ENCODE measurements around the gene SYS1.
A peak's percentile ranks its signal among the peaks of the same experiment; 100 is the strongest.

The SYS1 gene

DNA sequence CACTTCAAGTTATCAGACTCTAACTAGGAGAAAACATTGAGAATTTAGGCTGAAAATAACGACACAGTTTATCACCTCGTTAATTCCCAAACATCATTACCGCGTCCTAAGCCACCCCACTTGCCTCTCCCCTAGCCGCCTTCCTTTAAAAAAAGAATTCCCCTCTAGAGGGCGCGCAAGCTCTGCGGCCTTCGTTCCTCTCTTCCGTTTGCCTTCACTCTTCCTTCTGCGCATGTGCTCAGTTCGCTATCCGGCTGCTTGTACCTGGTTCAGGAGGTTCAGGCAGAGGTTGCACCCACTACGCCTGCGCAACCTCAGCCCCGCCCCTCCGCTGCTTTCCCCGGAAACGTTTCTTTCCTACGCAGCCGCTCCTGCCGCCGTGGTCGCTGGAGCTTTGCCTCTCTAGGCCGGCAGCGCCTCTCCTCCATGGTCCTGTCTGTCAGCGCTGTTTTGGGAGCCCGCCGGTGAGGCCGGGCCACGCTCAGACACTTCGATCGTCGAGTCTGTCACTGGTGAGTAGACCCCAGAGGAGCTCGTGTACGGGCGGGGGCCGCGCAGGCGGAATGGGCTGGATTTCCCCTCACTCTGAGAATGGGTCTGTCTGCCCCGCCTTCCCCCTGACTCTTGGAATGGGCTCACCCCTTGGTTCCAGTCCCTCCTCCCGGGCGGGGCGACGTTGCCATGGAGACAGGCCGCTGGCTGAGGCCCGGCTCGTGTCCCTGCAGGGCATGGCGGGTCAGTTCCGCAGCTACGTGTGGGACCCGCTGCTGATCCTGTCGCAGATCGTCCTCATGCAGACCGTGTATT lies at the start of gene SYS1:
Gene SYS1, plus strand, starts transcription at position 353 of the 807 bp plus-strand sequence. Its CDS starts 376 bp downstream, at position 729.
- DNase-seq: peak; percentile 99

DNA sequence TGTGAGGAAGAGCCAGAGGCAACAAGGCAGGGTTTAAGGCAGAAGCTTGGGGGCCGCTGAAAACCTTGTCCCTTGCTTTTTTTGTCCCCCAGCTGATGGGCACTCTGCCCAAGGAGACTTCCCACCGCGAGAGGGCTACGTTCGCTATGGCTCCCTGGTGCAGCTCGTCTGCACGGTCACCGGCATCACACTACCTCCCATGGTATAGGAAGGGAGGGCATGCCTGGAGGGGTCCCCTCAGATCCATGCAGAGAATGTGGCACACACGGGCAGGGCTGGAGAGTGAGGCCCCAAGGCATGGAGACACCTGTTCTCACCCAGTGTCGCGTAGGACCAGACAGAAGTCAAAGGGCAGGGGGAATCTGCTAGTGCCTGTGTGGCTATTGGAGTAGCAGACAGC lies 49.0 kb upstream of the SYS1 start:
- DNase-seq: no peak

DNA sequence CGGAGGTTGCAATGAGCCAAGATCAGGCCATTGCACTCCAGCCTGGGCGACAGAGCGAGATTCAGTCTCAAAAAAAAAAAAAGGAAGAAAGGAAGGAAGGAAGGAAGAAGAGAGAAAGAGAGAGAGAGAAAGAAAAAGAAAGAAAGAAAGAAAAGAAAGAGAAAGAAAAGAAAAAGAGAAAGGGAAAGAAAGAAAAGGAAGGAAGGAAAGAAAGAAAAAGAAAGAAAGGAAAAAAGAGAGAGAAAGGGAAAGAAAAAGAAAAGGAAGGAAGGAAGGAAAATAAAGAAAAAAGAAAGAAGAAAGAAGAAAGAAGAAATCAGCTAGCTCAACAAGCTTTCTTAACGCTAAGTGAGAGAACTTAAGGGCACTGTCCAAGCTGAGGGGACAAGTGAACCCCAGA lies 47.3 kb upstream of the SYS1 start:
- DNase-seq: no peak

DNA sequence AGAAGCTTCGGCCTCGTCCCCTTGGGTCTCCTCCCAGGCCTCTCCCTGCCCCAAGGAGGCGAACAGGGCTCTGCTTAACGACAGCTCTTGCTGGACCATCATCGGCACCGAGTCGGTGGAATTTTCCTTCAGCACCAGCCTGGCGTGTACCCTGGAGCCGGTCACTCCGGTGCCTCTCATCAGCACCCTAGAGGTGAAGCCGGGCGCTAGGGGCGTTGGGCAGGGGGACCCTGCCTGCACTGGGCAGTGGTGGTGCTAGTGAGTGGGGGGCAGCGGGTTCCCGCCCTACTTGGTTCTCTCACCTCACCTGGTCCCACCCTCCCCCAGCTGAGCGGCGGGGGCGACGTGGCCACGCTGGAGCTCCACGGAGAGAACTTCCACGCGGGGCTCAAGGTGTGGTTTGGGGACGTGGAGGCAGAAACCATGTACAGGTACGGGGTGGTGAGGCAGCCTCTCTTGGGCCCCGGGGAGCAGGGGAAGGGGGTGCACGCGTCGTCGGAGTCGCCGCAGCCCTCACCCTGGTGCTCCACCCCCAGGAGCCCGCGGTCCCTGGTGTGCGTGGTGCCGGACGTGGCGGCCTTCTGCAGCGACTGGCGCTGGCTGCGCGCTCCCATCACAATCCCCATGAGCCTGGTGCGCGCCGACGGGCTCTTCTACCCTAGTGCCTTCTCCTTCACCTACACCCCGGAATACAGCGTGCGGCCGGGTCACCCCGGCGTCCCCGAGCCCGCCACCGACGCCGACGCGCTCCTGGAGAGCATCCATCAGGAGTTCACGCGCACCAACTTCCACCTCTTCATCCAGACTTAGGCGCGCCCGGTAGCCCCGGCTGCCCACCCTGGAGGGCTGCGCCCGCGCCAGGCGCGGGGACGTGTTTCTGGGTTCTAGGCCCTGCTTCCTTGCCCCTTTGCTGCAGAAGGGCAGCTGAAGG lies 46.5 kb upstream of the SYS1 start:
- DNase-seq: no peak

- no peak for DNase-seq
These were observed 45.1 kb upstream of the SYS1 start for GRCh38 chr20:45317826-45318225.

- DNase-seq: peak; percentile 30
These were observed 44.5 kb upstream of the SYS1 start for GRCh38 chr20:45318386-45318939.

GRCh38 chr20:45318948-45319347 lies 44.0 kb upstream of the SYS1 start:
- DNase-seq: no peak

GRCh38 chr20:45320948-45321595 lies 41.9 kb upstream of the SYS1 start:
- DNase-seq: peak; percentile 61

- no peak for DNase-seq
These were observed 40.0 kb upstream of the SYS1 start for GRCh38 chr20:45322952-45323383.

GRCh38 chr20:45323731-45324130 lies 39.2 kb upstream of the SYS1 start:
- DNase-seq: no peak

DNA sequence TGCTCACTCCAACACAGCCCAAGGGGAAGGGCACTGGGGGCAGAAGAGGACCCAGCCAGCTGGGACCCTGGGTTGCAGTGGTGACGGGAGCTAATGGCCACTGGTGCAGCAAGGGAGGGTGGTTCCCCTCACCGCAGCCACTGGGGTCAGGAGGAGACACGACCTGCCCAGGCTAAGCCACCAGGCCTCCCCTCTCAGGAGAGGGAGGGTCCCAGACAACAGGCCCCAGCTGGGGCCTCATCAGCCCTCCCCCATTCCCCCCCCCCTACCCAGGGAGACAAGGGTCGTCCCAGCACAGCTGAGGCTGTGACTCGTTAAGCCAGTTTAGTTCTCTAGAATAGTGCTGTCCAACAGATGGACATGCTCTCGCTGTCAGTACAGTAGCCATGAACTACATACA lies 37.6 kb upstream of the SYS1 start:
- DNase-seq: no peak

GRCh38 chr20:45328451-45328850 lies 34.5 kb upstream of the SYS1 start:
- DNase-seq: no peak

GRCh38 chr20:45329497-45330319 lies 33.2 kb upstream of the SYS1 start:
- DNase-seq: no peak

- DNase-seq: no peak
These were observed 32.5 kb upstream of the SYS1 start for GRCh38 chr20:45330476-45330875.

- DNase-seq: no peak
These were observed 26.2 kb upstream of the SYS1 start for GRCh38 chr20:45336530-45337366.

DNA sequence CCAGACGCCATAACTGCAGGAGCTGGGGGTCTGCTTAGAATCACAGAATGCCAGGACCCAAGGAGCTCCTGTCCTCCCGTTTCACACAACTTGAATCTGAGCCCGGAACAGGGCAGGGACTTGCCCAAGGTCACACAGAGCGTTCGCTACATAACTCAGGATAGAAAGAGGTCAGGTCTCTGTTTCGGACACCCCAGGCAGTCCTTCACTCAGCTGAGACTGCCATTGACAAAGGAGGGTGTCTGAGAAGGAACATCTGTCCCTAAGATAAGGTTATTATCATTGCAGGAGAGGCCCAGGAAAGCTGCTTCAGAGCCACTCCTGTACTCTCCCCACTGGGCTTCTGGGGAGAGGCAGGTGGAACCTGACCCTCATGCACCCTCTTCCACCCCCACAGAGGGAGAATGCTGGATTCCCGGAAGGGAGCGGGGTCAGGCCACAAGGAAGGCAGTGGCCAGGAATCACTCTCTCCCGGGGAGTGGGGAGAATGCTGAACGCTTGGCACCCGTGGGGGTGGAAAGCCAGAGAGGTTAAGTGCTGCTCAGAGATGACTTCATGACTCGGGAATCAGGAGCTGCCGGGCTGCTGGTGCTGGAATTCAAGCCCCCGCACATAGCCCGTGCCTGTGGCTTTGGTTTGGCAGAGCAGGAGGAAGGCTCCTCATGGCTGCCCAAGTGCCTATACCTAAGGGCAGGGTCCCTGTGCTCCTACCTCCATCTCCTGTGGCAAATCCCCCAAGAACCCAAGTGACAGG lies 25.4 kb upstream of the SYS1 start:
- no peak for DNase-seq

DNA sequence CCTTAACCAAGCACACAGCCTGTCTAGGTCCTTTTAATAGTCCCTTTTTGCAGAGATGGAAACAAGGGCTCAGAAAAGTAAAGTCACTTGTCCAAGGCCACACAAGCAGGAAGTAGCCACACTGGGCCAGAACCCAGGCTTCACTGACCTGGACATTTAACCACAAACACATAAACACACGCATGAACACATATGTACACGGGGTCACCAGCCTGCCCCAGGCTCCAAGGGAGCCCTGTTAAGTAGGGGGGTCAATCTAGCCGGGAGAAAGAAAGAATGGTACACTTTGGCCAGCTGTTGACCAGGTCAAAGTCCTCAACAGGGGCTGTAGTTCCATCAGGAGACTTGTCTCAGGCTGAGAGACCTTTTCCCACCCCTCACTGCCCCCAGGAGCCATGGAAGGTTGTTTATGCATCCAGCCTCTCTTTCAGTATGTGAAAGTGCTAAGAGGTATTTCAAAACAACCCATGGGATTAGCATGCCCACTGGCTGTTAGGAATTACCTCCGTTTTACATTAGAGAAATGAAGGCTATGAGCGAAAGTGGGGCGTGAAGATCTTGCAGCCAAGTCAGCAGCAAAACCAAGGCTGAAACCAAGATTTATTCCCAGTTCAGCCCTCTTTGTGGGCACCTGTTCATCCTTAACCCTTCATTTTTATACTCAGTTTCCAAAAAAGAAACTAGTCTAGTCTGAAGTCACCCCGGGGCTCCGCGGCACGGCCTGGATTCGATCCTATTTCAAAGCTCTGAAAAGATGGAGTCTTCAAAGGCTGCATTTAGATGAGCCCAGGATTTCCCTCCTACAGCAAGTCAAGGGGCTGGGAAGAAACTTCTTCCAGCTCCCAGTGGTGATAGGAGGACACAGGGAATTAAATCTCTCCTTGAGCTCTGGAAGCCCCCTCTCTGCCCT lies 24.6 kb upstream of the SYS1 start:
- DNase-seq: no peak

GRCh38 chr20:45339084-45339483 lies 23.9 kb upstream of the SYS1 start:
- no peak for DNase-seq

GRCh38 chr20:45339799-45340198 lies 23.2 kb upstream of the SYS1 start:
- DNase-seq: no peak

All from activated CD4-positive, alpha-beta T cell treated with anti-CD3 and anti-CD28 coated beads, Interleukin-2, Interleukin-6, amounts not matched to agents 100 ng/mL and 50 ng/mL, durations not matched to agents 16 hours and 8 hours (primary cell).